ENCODE measurements around the gene UBE2G2. TPM values are rescaled to one million over a fixed set of nuclear protein-coding genes. Genes with fewer than 3 reads are reported as not detected.

UBE2G2 gene
- polyA plus RNA-seq, 1 donor (not counting 4 experiments of a cell fraction or from before 2014, with no cell fraction given), result 106 TPM

DNA sequence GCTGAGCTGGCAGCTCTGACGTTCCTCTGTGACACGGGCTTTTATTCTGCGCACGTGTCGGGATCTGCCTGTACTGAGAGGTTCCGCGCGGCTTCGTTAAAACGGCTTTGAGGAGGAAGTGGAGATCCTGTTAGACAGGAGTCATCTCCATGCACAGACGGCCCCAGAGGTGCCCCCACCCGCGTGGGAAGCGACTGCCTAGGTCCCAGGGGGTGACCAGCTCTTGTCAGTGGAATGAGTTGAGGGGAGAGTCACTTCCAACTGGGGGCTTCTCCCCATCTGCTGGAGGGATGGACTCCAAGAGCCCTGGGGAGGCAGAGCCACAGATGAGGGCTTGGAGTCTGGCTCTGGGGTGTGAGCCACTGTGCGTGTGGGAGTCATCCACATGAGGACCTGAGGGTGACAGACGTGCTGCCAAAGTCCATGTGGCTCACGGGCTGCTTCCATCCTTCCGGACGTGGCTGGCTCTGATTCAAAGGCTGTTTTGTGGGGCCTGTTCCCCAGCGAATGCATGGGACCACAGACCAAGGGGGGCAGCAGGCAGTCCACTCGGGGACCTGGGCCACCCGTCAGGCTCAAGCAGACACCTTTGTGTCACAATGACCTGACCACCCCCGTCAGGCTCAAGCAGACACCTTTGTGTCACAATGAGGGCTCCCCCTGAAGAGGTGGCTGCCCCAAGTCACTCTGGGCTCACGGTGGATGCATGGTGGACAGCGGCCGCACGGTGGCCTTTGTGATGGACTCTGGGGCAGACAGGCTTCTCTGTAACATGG, 45.1 kb upstream of the UBE2G2 start:
- H3K4me3 ChIP-seq (ENCODE audit: control insufficient read depth in 2 of 3, extremely low read depth in 1 of 3, insufficient read depth in 2 of 3, low read depth in 1 of 3, low read length in 3 of 3), result peak overlapping the region in 1 of 3 experiments; percentile 49
- H4K20me1 ChIP-seq (ENCODE audit: control insufficient read depth, extremely low read depth, insufficient read depth, low read length), result no peaks in the 10 kb centered on the region
- H3K36me3 ChIP-seq (ENCODE audit: control insufficient read depth in 2 of 2, extremely low read depth in 1 of 2, insufficient read depth in 2 of 2, low read length in 2 of 2), result peaks cover 14 to 22% of the 10 kb centered on the region in 2 experiments
- H3K4me2 ChIP-seq (ENCODE audit: control insufficient read depth, extremely low read depth, insufficient read depth, low read depth, low read length), result peak overlapping the region; percentile 92
- dilution Hi-C loops (cut with MboI; ENCODE audit: extremely low pct_ligation_motif_present, low sequenced_read_pairs), result no loop called here
- no peaks in the 10 kb centered on the region for H3K79me2 ChIP-seq (ENCODE audit: control insufficient read depth, insufficient read depth, low read length)
- no peak overlapping the region for H3K27ac ChIP-seq (ENCODE audit: control insufficient read depth, insufficient read depth, low read length)
- no peaks in the 10 kb centered on the region for H3K9me1 ChIP-seq (ENCODE audit: control insufficient read depth, extremely low read depth, insufficient read depth, low read length)
- H3K4me1 ChIP-seq (ENCODE audit: control insufficient read depth, extremely low read depth, insufficient read depth, low read length), result peaks cover 13% of the 10 kb centered on the region
- H3K9me3 ChIP-seq (ENCODE audit: control insufficient read depth, low read depth, low read length), result no peaks in the 10 kb centered on the region
- H3K27me3 ChIP-seq (ENCODE audit: control insufficient read depth, extremely low read depth, insufficient read depth, low read length), result peaks cover 15% of the 10 kb centered on the region
- TF ChIP-seq, protein P1, sequence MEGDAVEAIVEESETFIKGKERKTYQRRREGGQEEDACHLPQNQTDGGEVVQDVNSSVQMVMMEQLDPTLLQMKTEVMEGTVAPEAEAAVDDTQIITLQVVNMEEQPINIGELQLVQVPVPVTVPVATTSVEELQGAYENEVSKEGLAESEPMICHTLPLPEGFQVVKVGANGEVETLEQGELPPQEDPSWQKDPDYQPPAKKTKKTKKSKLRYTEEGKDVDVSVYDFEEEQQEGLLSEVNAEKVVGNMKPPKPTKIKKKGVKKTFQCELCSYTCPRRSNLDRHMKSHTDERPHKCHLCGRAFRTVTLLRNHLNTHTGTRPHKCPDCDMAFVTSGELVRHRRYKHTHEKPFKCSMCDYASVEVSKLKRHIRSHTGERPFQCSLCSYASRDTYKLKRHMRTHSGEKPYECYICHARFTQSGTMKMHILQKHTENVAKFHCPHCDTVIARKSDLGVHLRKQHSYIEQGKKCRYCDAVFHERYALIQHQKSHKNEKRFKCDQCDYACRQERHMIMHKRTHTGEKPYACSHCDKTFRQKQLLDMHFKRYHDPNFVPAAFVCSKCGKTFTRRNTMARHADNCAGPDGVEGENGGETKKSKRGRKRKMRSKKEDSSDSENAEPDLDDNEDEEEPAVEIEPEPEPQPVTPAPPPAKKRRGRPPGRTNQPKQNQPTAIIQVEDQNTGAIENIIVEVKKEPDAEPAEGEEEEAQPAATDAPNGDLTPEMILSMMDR (optimal IDR thresholded peaks at IDR 0.05 in 1 of 3, IDR thresholded peaks at IDR 0.05 in 1 of 3, conservative IDR thresholded peaks at IDR 0.05 in 1 of 3; ENCODE audit: extremely low read depth in 1 of 3, insufficient read depth in 2 of 3, low read length in 3 of 3), result no peak
- TF ChIP-seq EZH2 (IDR thresholded peaks at IDR 0.05; ENCODE audit: low read length), result no peak
- peak overlapping the region; percentile 39 for H2AFZ ChIP-seq (ENCODE audit: control insufficient read depth, low read length)
- H3K9ac ChIP-seq (ENCODE audit: control insufficient read depth, extremely low read depth, insufficient read depth, low read length), result peak overlapping the region; percentile 56
- peak; percentile 73 for FAIRE-seq
- DNase-seq (ENCODE audit: low read depth, low spot score), result no peak

DNA sequence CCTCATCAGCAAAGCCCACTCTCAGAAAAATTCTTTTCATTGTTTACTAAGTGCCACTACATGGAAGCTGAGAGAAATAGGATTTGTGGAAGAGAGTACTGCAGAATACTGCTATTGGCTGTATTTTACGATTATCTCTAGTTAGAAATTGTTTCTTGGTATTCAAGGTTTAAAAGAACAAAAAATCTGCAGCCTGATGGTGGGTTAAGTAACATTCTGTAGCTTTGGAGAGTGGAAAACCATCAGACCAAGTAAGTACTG, 44.5 kb upstream of the UBE2G2 start:
- peak overlapping the region; percentile 92 for H3K4me2 ChIP-seq (ENCODE audit: control insufficient read depth, extremely low read depth, insufficient read depth, low read depth, low read length)
- DNase-seq (ENCODE audit: low read depth, low spot score) (no peak), FAIRE-seq (no peak)
- H3K4me1 ChIP-seq (ENCODE audit: control insufficient read depth, extremely low read depth, insufficient read depth, low read length), result peaks cover 13% of the 10 kb centered on the region
- dilution Hi-C loops (cut with MboI; ENCODE audit: extremely low pct_ligation_motif_present, low sequenced_read_pairs), result no loop called here
- H4K20me1 ChIP-seq (ENCODE audit: control insufficient read depth, extremely low read depth, insufficient read depth, low read length), result no peaks in the 10 kb centered on the region
- H3K36me3 ChIP-seq (ENCODE audit: control insufficient read depth in 2 of 2, extremely low read depth in 1 of 2, insufficient read depth in 2 of 2, low read length in 2 of 2), result peaks cover 12 to 19% of the 10 kb centered on the region in 2 experiments
- no peaks in the 10 kb centered on the region for H3K9me3 ChIP-seq (ENCODE audit: control insufficient read depth, low read depth, low read length)
- no peak overlapping the region for H3K27ac ChIP-seq (ENCODE audit: control insufficient read depth, insufficient read depth, low read length)
- peak overlapping the region; percentile 56 for H3K9ac ChIP-seq (ENCODE audit: control insufficient read depth, extremely low read depth, insufficient read depth, low read length)
- H3K9me1 ChIP-seq (ENCODE audit: control insufficient read depth, extremely low read depth, insufficient read depth, low read length), result no peaks in the 10 kb centered on the region
- peak overlapping the region; percentile 56 for H2AFZ ChIP-seq (ENCODE audit: control insufficient read depth, low read length)
- no peak for TF ChIP-seq EZH2 (IDR thresholded peaks at IDR 0.05; ENCODE audit: low read length)
- TF ChIP-seq, protein P1 (optimal IDR thresholded peaks at IDR 0.05 in 1 of 3, IDR thresholded peaks at IDR 0.05 in 1 of 3, conservative IDR thresholded peaks at IDR 0.05 in 1 of 3; ENCODE audit: extremely low read depth in 1 of 3, insufficient read depth in 2 of 3, low read length in 3 of 3), result no peak
- peak overlapping the region in 2 of 3 experiments; percentile 49 to 62 for H3K4me3 ChIP-seq (ENCODE audit: control insufficient read depth in 2 of 3, extremely low read depth in 1 of 3, insufficient read depth in 2 of 3, low read depth in 1 of 3, low read length in 3 of 3)
- H3K27me3 ChIP-seq (ENCODE audit: control insufficient read depth, extremely low read depth, insufficient read depth, low read length), result peaks cover 15% of the 10 kb centered on the region
- no peaks in the 10 kb centered on the region for H3K79me2 ChIP-seq (ENCODE audit: control insufficient read depth, insufficient read depth, low read length)
